ENCODE measurements around the gene PTH2. TPM values are rescaled to one million over a fixed set of nuclear protein-coding genes. Genes with fewer than 3 reads are reported as not detected.

PTH2 gene
- polyA plus RNA-seq, 6 donors from 2014 or later: not detected

GRCh38 chr19:49395581-49396407, 27.4 kb downstream of the PTH2 start:
- Mint-ChIP-seq H3K4me3 (peak overlapping the region in 1 of 8 donors; percentile 70), H3K27ac (no peak overlapping the region)

DNA sequence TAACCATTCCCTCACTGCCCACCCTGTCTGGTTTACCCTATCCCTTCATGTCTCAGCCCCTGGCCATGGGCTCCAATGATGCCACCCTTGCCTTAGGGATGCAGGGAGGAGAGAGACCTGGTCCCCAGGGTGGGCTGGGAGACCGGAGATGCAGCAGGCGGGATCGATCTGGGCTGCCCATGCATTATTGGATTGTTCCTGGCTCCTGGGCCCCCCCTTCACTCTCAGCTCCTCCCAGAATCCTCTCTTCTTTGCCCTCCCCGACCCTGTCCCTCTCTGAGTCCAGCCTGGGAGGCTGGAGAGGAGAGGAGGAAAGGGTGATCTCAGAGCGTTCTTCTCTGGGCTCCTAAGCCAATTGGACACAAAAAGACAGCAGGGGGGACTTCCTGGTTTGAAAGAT, 29.4 kb downstream of the PTH2 start:
- Mint-ChIP-seq H3K4me3 (no peak overlapping the region), H3K9me3 (no peaks in the 10 kb centered on the region), H3K27ac (peak overlapping the region in 1 of 6 donors; percentile 61), H3K27me3 (peaks cover 0 to 11% (median 3%) of the 10 kb centered on the region in 3 donors), H3K4me1 (peaks cover 19 to 51% (median 25%) of the 10 kb centered on the region in 3 donors), H3K36me3 (no peaks in the 10 kb centered on the region)
- no peak for ATAC-seq (ENCODE audit: low read depth in 2 of 2)
- DNase-seq: no peak

More at GRCh38 chr19:49395581-49396407, 27.4 kb downstream of the PTH2 start:
- Mint-ChIP-seq H3K9me3 (no peaks in the 10 kb centered on the region), H3K36me3 (no peaks in the 10 kb centered on the region), H3K4me1 (peaks cover 9 to 33% (median 16%) of the 10 kb centered on the region in 3 donors), H3K27me3 (peaks cover 0 to 11% (median 3%) of the 10 kb centered on the region in 3 donors)
- ATAC-seq (ENCODE audit: low read depth in 2 of 2) (no peak), DNase-seq (no peak)

DNA sequence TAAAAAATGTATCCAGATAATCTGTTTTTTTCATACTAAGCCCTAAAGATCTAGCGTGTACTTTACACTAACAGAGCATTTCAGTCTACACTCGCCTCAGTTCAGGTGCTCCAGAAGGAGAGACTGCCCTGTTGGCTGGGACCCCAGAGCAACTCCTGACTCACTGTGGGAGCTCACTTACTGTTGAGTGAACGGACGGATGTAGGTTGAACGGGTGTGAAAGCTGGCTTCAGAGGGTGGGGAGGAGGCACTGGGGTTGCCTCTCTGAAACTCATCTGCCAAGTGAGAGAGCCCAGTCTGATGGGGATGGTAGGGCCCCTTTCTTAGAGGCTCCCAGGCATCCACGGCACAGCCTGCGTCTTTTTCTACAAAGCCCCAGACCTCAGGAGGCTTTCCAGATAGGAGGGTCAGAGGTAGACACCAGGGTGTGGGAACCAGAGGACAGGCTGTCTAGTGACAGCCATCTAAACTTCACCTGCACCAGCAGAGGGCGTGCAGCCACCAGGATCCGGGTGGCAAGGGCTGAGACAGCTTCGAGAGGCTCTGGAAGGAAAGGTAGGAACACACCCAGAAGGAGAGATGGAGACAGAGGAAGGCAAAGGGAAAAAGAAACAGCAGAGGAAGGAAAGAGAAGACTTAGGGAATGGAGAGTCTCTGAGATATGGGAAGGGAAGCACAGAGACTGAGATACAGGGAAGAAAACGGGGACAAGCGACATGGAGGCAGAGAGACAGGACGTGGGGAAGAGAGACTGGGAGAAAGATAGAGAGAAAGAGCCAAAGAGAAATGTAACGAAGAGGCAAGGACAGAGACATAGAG, 31.5 kb downstream of the PTH2 start:
- Mint-ChIP-seq H3K36me3 (no peaks in the 10 kb centered on the region), H3K27me3 (no peaks in the 10 kb centered on the region)

GRCh38 chr19:49390929-49391359, 32.3 kb downstream of the PTH2 start:
- H3K4me3 Mint-ChIP-seq: peak overlapping the region in 5 of 8 donors; percentile 21 to 75 (median 42)
- H3K27ac Mint-ChIP-seq: peak overlapping the region; percentile 2 to 93 (median 50)
- H3K27me3 Mint-ChIP-seq: no peaks in the 10 kb centered on the region
- peak; percentile 62 for DNase-seq
- H3K4me1 Mint-ChIP-seq: peaks cover 30 to 51% (median 43%) of the 10 kb centered on the region in 3 donors
- no peaks in the 10 kb centered on the region for H3K9me3 Mint-ChIP-seq
- H3K36me3 Mint-ChIP-seq: no peaks in the 10 kb centered on the region
- peak; percentile 82 to 88 for ATAC-seq (ENCODE audit: low read depth in 2 of 2)

More for the DNA sequence above, 31.5 kb downstream of the PTH2 start:
- peak overlapping the region; percentile 2 to 97 (median 90) for H3K27ac Mint-ChIP-seq
- H3K4me3 Mint-ChIP-seq: peak overlapping the region in 6 of 8 donors; percentile 18 to 79 (median 37)
- H3K4me1 Mint-ChIP-seq: peaks cover 30 to 56% (median 42%) of the 10 kb centered on the region in 3 donors
- DNase-seq: peak; percentile 70
- ATAC-seq (ENCODE audit: low read depth in 2 of 2): peak; percentile 54 to 69
- H3K9me3 Mint-ChIP-seq: no peaks in the 10 kb centered on the region

DNA sequence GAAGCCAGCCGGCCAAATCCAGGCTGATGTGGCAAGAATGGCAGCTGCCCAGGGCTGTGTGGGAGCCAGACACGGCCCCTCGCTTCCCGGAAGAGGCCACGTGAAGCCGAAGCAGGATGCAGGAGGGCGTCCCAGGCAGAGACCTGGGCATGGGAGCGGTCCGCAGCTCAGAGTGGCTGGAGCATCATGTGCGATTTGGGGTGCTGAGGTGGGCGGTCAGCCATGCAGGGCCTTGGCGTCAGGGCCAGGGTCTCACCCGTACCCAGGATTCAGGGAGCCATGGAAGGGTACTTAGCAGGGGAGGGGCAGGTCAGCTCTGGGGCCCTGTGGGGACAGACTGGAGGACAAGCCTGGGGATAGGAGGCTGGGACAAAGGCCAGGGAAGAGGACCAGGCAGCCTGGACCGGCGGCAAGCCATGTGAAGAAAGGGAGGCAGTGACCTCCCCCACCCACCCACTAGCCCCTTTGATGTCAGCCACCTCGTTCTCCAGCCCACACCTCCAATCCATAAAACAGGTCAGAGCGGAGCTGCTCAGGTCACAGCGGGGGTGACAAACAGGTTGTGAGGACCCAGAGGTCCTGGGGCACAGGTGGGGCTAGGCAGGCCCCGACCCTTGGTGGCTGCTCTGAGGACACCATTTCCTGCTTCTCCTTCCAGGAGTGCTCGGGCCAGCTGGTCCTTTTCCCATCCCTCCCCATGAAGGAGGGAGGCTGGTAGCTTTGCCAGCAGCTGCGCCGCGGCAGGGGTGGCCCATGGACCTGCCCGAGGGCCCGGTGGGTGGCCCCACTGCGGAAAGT, 32.9 kb downstream of the PTH2 start:
- Mint-ChIP-seq H3K4me3 (peak overlapping the region in 6 of 8 donors; percentile 21 to 57 (median 41)), H3K27ac (peak overlapping the region; percentile 10 to 94 (median 68)), H3K4me1 (peaks cover 30 to 51% (median 44%) of the 10 kb centered on the region in 3 donors), H3K27me3 (no peaks in the 10 kb centered on the region), H3K36me3 (no peaks in the 10 kb centered on the region), H3K9me3 (no peaks in the 10 kb centered on the region)
- no peak for ATAC-seq (ENCODE audit: low read depth in 2 of 2)
- DNase-seq: no peak

DNA sequence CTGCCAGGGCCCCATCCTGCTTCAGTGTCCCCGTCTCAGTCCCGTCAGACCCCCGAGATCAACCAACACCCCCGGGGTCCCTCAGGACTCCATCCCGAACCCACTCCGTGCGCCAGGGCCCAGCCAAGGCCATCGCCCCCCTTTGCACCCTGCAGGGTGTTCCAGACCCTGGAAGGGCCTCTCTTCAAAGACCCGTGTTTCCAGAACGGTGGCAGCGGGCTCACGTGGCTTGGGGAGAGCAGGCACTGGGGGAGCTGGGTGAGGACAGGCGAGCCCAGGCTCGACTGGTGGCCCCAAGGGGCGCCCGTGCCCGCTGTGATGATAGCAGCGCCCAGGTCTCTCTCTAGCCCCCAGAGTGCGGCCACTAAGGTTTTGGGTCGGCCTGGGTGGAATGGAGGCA, 33.8 kb downstream of the PTH2 start:
- no peak for DNase-seq
- Mint-ChIP-seq H3K36me3 (no peaks in the 10 kb centered on the region), H3K4me1 (peaks cover 30 to 51% (median 44%) of the 10 kb centered on the region in 3 donors), H3K27ac (peak overlapping the region in 2 of 6 donors; percentile 10 to 41), H3K4me3 (peak overlapping the region in 1 of 8 donors; percentile 53), H3K27me3 (no peaks in the 10 kb centered on the region), H3K9me3 (no peaks in the 10 kb centered on the region)
- ATAC-seq (ENCODE audit: low read depth in 2 of 2): no peak

- ATAC-seq (ENCODE audit: low read depth in 2 of 2) (peak; percentile 29 to 63), DNase-seq (peak; percentile 83)
- Mint-ChIP-seq H3K4me1 (peaks cover 30 to 51% (median 44%) of the 10 kb centered on the region in 3 donors), H3K36me3 (no peaks in the 10 kb centered on the region), H3K4me3 (peak within 1 kb of the TSS; percentile 27 to 87 (median 66)), H3K9me3 (peaks cover 0 to 4% (median 0%) of the 10 kb centered on the region in 7 donors), H3K27ac (peak within 1 kb of the TSS; percentile 75 to 98 (median 93)), H3K27me3 (no peaks in the 10 kb centered on the region)
Measured at GRCh38 chr19:49387936-49388372, 35.3 kb downstream of the PTH2 start, which contains the start of gene KASH5. KASH5 (plus strand) TSS chr19:49388249; CDS start chr19:49390884, 2,635 bp downstream.

GRCh38 chr19:49383599-49383998, 39.6 kb downstream of the PTH2 start:
- ATAC-seq (ENCODE audit: low read depth in 2 of 2): no peak
- peaks cover 5 to 7% of the 10 kb centered on the region in 2 donors for H3K36me3 Mint-ChIP-seq
- peaks cover 4 to 15% (median 5%) of the 10 kb centered on the region in 3 donors for H3K27me3 Mint-ChIP-seq
- peaks cover 8 to 16% (median 15%) of the 10 kb centered on the region in 3 donors for H3K4me1 Mint-ChIP-seq
- DNase-seq: no peak
- H3K9me3 Mint-ChIP-seq: peaks cover 5 to 14% (median 10%) of the 10 kb centered on the region in 7 donors
- H3K27ac Mint-ChIP-seq: peak overlapping the region in 1 of 6 donors; percentile 5
- peak overlapping the region in 1 of 8 donors; percentile 16 for H3K4me3 Mint-ChIP-seq

- Mint-ChIP-seq H3K27me3 (peaks cover 4 to 15% (median 5%) of the 10 kb centered on the region in 3 donors), H3K4me3 (no peak overlapping the region), H3K9me3 (peaks cover 5 to 14% (median 10%) of the 10 kb centered on the region in 7 donors), H3K36me3 (peaks cover 5 to 7% of the 10 kb centered on the region in 2 donors), H3K27ac (no peak overlapping the region), H3K4me1 (peaks cover 4 to 7% (median 6%) of the 10 kb centered on the region in 3 donors)
- DNase-seq (no peak), ATAC-seq (ENCODE audit: low read depth in 2 of 2) (no peak)
Measured at GRCh38 chr19:49382639-49383038, 40.6 kb downstream of the PTH2 start.

- Mint-ChIP-seq H3K27me3 (peaks cover 4 to 28% (median 12%) of the 10 kb centered on the region in 3 donors), H3K9me3 (peaks cover 5 to 17% (median 10%) of the 10 kb centered on the region in 7 donors), H3K4me3 (no peak overlapping the region), H3K36me3 (peaks cover 5 to 15% of the 10 kb centered on the region in 2 donors), H3K4me1 (no peaks in the 10 kb centered on the region), H3K27ac (no peak overlapping the region)
- ATAC-seq (ENCODE audit: low read depth in 2 of 2): no peak
- DNase-seq: no peak
Measured at GRCh38 chr19:49380391-49380790, 42.9 kb downstream of the PTH2 start.

- Mint-ChIP-seq H3K9me3 (peaks cover 5 to 13% (median 8%) of the 10 kb centered on the region in 7 donors), H3K4me3 (no peak overlapping the region), H3K36me3 (peaks cover 5 to 15% of the 10 kb centered on the region in 2 donors), H3K27ac (peak overlapping the region in 1 of 6 donors; percentile 4), H3K4me1 (no peaks in the 10 kb centered on the region), H3K27me3 (peaks cover 4 to 33% (median 18%) of the 10 kb centered on the region in 3 donors)
- ATAC-seq (ENCODE audit: low read depth in 2 of 2): no peak
- DNase-seq: no peak
Measured at GRCh38 chr19:49378512-49378911, 44.7 kb downstream of the PTH2 start.

DNA sequence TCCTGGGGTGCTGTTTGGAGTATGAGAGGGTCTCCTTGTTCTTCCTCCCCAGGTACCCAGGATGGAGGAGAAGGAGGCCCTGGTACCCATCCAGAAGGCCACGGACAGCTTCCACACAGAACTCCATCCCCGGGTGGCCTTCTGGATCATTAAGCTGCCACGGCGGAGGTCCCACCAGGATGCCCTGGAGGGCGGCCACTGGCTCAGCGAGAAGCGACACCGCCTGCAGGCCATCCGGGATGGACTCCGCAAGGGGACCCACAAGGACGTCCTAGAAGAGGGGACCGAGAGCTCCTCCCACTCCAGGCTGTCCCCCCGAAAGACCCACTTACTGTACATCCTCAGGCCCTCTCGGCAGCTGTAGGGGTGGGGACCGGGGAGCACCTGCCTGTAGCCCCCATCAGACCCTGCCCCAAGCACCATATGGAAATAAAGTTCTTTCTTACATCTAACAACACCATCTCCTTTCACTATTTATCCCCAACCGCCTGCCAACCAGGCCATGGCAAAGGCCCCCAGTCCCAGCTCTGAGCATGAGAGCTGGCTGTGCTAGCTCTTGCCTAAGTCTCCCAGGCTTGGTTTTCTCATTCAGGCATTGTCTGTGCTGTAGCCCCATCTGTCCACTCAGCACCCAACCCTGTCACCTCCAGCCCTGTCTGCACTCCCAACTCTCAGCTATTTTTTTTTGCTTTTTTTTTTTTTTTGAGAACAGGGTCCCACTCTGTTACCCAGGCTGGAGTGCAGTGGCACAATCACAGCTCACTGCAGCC, 48.4 kb downstream of the PTH2 start:
- H3K9me3 Mint-ChIP-seq: peaks cover 0 to 7% (median 3%) of the 10 kb centered on the region in 7 donors
- H3K27ac Mint-ChIP-seq: no peak overlapping the region
- H3K36me3 Mint-ChIP-seq: peaks cover 0 to 10% of the 10 kb centered on the region in 2 donors

More for the DNA sequence above, 48.4 kb downstream of the PTH2 start:
- H3K4me3 Mint-ChIP-seq: no peak overlapping the region
- DNase-seq: no peak
- ATAC-seq (ENCODE audit: low read depth in 2 of 2): no peak
- peaks cover 0 to 18% (median 13%) of the 10 kb centered on the region in 3 donors for H3K27me3 Mint-ChIP-seq
- no peaks in the 10 kb centered on the region for H3K4me1 Mint-ChIP-seq

All from naive B cell (primary cell).